ENCODE measurements around the gene RBM24. TPM values are rescaled to one million over a fixed set of nuclear protein-coding genes. Genes with fewer than 3 reads are reported as not detected.
"Not testable (repeated sequence)": the region's sequence is repeated elsewhere in the genome, so short reads cannot be mapped to it uniquely, and the experiment has no call there.

RBM24 gene
- total RNA-seq, 6 experiments from 2014 or later: 0.16 to 1.9 (median 0.60) TPM; not detected in 1

DNA sequence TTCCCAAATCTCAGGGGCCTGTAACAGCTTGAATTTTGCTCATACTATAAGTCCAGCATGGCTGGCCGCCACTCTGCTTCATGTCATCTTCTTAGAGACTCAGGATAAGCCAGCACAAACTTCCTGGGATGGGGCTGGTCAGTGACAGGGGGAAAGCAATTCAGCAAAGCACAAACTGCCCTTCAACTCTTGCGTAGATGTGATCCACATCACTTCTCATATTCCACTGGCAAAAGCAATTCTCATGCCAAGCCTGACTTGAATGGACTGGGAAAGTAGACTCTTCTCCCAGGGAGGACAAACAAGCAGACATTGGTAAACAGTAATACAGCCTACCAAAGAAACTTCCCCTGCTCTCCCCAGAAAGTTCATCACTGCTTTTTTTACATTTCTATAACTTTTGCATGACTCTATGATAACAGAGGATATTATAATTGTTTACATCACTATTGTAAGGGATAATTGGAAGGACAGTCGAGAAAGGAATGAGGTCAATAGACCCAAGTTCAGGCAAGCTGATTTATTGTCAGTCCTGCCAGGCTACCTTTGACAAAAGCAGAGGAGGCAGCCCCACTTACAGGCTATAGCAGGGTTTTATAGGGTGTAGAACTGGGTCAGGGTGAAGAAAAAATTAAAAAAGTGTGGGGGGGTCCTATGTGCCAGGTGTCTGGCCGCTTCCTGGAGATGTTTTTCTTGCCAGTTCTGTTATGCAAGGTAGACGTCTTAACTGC is 37.4 kb downstream of the RBM24 start:
- H3K4me1 ChIP-seq: peaks cover 0 to 6% (median 0%) of the 10 kb centered on the region in 4 donors
- no peaks in the 10 kb centered on the region for H3K27me3 ChIP-seq
- intact Hi-C loops (cut with DNase I): no loop called here
- ATAC-seq: peak; percentile 61 to 88 (median 81)
- 33% methylated on average over 4 of the region's 5 CpGs for WGBS (ENCODE audit: insufficient coverage, low coverage, low lambda C conversion rate, missing lambda C conversion rate)
- DNase-seq: no peak
- peak overlapping the region in 2 of 3 donors; percentile 15 to 47 for H3K27ac ChIP-seq
- no peak overlapping the region for H3K4me3 ChIP-seq
- TF ChIP-seq POLR2A (IDR thresholded peaks at IDR 0.05): no peak
- TF ChIP-seq, protein P1, sequence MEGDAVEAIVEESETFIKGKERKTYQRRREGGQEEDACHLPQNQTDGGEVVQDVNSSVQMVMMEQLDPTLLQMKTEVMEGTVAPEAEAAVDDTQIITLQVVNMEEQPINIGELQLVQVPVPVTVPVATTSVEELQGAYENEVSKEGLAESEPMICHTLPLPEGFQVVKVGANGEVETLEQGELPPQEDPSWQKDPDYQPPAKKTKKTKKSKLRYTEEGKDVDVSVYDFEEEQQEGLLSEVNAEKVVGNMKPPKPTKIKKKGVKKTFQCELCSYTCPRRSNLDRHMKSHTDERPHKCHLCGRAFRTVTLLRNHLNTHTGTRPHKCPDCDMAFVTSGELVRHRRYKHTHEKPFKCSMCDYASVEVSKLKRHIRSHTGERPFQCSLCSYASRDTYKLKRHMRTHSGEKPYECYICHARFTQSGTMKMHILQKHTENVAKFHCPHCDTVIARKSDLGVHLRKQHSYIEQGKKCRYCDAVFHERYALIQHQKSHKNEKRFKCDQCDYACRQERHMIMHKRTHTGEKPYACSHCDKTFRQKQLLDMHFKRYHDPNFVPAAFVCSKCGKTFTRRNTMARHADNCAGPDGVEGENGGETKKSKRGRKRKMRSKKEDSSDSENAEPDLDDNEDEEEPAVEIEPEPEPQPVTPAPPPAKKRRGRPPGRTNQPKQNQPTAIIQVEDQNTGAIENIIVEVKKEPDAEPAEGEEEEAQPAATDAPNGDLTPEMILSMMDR (IDR thresholded peaks at IDR 0.05): no peak
- no peaks in the 10 kb centered on the region for H3K36me3 ChIP-seq
- no peaks in the 10 kb centered on the region for H3K9me3 ChIP-seq

DNA sequence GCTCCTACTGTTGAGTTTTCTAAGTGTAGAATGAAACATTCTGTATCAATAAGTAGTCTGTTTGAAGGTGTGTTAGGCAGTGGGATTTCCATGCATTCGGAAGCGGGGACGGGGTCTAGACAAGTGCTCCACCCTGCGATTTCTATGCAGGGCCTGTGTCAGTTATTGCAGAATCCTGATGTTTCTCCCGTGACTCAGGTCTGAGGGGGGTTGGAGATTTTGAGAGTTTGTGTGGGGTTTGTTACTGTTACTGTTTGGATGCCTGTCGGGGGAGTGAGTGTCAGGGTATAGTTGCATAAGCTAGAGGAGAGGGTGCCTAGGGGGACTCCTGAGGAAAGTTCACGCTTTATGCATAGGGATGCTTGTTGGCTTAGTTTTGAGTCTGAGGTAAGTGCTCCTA is 39.1 kb downstream of the RBM24 start:
- H3K9me3 ChIP-seq; H3K27me3 ChIP-seq; H3K36me3 ChIP-seq; H3K4me1 ChIP-seq; DNase-seq; H3K4me3 ChIP-seq; intact Hi-C loops (cut with DNase I); H3K27ac ChIP-seq; ATAC-seq: not testable (repeated sequence)
- 93% methylated on average over 7 of the region's 7 CpGs for WGBS (ENCODE audit: insufficient coverage, low coverage, low lambda C conversion rate, missing lambda C conversion rate)

- H3K27me3 ChIP-seq: no peaks in the 10 kb centered on the region
- TF ChIP-seq, protein P1 (IDR thresholded peaks at IDR 0.05): no peak
- TF ChIP-seq POLR2A (IDR thresholded peaks at IDR 0.05): no peak
- H3K4me3 ChIP-seq: no peak overlapping the region
- DNase-seq (no peak), ATAC-seq (no peak)
- no peaks in the 10 kb centered on the region for H3K36me3 ChIP-seq
- H3K27ac ChIP-seq: no peak overlapping the region
- intact Hi-C loops (cut with DNase I): no loop called here
- 80% methylated on average over 5 of the region's 5 CpGs for WGBS (ENCODE audit: insufficient coverage, low coverage, low lambda C conversion rate, missing lambda C conversion rate)
- no peaks in the 10 kb centered on the region for H3K9me3 ChIP-seq
- H3K4me1 ChIP-seq: no peaks in the 10 kb centered on the region
Measured at GRCh38 chr6:17331238-17331637, 50.1 kb downstream of the RBM24 start.

GRCh38 chr6:17334265-17334664 is 53.1 kb downstream of the RBM24 start:
- Histone ChIP-seq H3K27ac (no peak overlapping the region), H3K9me3 (no peaks in the 10 kb centered on the region), H3K4me1 (no peaks in the 10 kb centered on the region), H3K36me3 (no peaks in the 10 kb centered on the region), H3K27me3 (no peaks in the 10 kb centered on the region), H3K4me3 (no peak overlapping the region)
- intact Hi-C loops (cut with DNase I): no loop called here
- ATAC-seq: peak in 1 of 4 donors; percentile 56
- WGBS (ENCODE audit: insufficient coverage, low coverage, low lambda C conversion rate, missing lambda C conversion rate): 68% methylated on average over 7 of the region's 7 CpGs
- TF ChIP-seq POLR2A (IDR thresholded peaks at IDR 0.05): no peak
- TF ChIP-seq, protein P1 (IDR thresholded peaks at IDR 0.05): no peak
- no peak for DNase-seq

DNA sequence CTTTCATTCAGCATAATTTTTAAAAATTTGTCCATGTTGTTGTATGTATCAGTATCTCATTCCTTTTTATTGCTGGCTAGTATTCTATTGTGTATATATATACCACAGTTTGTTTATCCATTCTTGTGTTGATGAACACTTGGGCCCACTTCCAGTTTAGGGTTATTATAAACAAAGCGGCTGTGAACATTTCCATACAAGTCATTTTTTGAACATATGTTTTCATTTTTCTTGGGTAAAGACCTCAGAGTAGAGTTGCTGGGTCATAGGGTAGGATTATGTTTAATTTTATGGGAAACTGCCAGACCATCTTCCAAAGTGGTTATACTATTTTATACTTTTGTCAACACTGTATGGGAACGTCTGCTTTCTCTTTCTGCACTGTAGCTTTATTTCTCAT is 55.3 kb downstream of the RBM24 start:
- intact Hi-C loops (cut with DNase I): no loop called here
- Histone ChIP-seq H3K4me1 (no peaks in the 10 kb centered on the region), H3K36me3 (no peaks in the 10 kb centered on the region), H3K27me3 (no peaks in the 10 kb centered on the region), H3K4me3 (no peak overlapping the region), H3K27ac (no peak overlapping the region), H3K9me3 (no peaks in the 10 kb centered on the region)
- DNase-seq (no peak), ATAC-seq (no peak)
- WGBS (ENCODE audit: insufficient coverage, low coverage, low lambda C conversion rate, missing lambda C conversion rate): 86% methylated on average over 2 of the region's 2 CpGs
- TF ChIP-seq POLR2A (IDR thresholded peaks at IDR 0.05): no peak
- TF ChIP-seq, protein P1 (IDR thresholded peaks at IDR 0.05): no peak
